ENCODE measurements around the gene SPATA20. TPM values are rescaled to one million over a fixed set of nuclear protein-coding genes. Genes with fewer than 3 reads are reported as not detected.

The SPATA20 gene
- total and polyA plus RNA-seq, 12 donors, result 12.6 to 88.4 (median 63.3) TPM

DNA sequence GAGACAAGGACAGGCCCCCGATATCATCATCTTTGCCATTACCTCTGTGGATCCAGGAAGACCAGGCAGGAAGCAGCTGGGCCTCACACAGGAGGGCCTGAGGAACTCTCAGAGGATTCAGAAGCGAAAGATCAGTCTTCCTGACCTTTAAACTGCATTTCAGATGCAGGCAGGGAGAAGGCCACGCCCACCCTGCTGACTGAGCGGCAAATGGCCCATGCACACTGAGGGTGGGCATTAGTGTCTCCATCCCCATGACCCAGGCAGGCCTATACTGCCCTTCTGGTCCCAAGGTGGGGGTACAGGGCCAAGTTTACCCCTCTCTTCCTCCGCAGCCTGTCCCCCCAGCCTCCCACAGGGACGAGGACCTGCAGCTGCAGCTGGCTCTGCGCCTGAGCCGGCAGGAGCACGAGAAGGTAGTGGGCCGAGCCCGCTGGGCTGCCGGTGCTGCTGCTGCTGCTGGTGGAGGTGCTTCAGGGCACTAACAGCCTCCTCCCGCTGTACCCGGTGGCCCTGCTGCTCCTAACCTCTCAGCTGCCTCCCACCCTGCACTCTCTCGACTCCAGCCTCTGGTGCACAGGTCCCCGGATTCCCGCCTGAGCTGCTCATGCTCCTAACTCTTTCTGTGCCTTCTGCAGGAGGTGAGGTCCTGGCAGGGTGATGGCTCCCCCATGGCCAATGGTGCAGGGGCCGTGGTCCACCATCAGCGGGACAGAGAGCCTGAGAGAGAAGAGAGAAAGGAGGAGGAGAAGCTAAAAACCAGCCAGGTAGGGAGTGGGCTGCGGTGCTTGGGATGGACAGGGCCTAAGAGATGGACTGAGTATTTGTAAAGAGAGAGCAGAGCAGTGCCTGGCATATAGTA, 8.2 kb upstream of the SPATA20 start:
- no peak for ATAC-seq
- WGBS, 2 donors, result 65% methylated on average over 20 of the region's 20 CpGs
- TF ChIP-seq, protein P1, sequence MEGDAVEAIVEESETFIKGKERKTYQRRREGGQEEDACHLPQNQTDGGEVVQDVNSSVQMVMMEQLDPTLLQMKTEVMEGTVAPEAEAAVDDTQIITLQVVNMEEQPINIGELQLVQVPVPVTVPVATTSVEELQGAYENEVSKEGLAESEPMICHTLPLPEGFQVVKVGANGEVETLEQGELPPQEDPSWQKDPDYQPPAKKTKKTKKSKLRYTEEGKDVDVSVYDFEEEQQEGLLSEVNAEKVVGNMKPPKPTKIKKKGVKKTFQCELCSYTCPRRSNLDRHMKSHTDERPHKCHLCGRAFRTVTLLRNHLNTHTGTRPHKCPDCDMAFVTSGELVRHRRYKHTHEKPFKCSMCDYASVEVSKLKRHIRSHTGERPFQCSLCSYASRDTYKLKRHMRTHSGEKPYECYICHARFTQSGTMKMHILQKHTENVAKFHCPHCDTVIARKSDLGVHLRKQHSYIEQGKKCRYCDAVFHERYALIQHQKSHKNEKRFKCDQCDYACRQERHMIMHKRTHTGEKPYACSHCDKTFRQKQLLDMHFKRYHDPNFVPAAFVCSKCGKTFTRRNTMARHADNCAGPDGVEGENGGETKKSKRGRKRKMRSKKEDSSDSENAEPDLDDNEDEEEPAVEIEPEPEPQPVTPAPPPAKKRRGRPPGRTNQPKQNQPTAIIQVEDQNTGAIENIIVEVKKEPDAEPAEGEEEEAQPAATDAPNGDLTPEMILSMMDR (IDR thresholded peaks at IDR 0.05), result no peak
- no peak overlapping the region for H3K4me3 ChIP-seq
- intact Hi-C loops (cut with DNase I), result loop anchor here in 2 of 10 donors (5.0 to 10.0 kb wide), 2 partner anchors 54 to 56 kb away; no protein-coding TSS in a partner anchor
- no peak overlapping the region for H3K27ac ChIP-seq
- no peak for DNase-seq
- peaks cover 0 to 9% (median 0%) of the 10 kb centered on the region in 9 donors for H3K36me3 ChIP-seq
- no peaks in the 10 kb centered on the region for H3K9me3 ChIP-seq
- peaks cover 0 to 13% (median 0%) of the 10 kb centered on the region in 7 donors for H3K27me3 ChIP-seq
- peaks cover 2 to 35% (median 24%) of the 10 kb centered on the region in 9 donors for H3K4me1 ChIP-seq

DNA sequence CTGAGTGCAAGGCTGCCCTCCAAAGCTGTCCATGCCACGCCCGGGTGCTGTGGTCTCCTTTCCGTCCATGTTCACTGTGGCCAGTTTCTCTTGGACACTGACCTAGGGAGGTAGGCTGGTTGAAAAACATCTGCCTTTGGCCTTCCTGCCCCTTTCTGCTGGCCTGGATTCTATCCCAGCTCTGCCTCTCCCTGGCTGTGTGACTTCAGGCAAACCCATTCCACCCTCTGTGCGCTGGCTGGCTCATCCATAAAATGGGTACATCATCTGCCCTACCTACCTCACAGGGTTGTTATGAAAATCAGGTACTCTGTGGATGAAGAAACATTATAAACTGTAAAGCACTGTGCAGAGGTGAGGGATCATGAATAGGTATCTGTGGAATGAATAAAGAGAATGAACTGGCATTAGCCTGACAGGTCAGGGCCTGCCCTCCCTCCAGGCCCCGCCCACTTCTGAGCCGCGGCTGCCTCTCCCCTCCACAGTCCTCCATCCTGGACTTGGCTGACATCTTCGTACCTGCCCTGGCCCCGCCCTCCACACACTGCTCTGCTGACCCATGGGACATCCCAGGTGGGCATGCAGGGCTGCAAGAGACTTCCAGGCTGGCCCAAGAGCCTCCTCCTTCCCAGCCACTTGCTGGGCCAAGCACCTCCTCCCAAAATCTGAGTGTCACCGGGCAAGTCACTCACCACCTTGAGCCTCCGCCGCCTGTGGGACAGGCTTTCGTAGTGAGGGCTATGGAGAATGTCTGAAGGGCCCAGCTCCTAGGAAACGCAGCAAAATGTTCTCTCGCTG, 7.0 kb upstream of the SPATA20 start:
- intact Hi-C loops (cut with DNase I), result loop anchor here in 6 of 10 donors (2.0 to 10.0 kb wide), 4 partner anchors 55 to 415 kb away; no protein-coding TSS in a partner anchor

DNA sequence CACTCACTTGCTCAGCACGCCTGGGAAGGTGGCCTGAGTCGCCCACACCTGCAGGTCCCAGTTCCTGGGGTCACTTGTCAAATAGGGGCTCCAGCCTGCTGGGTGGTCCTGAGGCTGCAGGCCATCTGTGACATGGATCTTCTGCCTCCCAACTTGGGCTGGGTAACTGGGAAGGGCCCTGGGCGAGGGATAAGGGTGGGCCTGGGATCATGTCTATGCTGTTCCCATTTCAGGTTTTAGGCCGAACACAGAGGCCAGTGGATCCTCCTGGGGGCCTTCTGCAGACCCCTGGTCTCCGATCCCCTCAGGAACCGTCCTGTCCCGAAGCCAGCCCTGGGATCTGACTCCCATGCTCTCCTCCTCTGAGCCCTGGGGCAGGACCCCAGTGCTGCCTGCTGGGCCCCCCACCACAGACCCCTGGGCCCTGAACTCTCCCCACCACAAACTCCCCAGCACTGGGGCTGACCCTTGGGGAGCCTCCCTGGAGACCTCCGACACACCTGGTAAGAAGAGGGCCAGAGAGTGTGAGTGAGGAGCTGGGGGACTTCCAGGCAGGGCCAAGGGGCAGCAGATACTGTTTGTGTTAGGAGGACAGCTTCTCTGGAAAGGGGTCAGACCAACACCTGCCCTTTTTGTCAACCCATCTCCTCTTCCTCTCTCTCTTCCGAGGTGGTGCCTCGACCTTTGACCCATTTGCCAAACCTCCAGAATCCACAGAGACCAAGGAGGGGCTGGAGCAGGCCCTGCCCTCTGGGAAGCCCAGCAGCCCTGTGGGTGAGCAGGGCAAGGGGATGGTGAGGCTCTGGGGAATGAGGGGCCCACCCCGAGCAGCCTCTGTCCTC, 6.2 kb upstream of the SPATA20 start:
- peak in 1 of 8 donors; percentile 5 for ATAC-seq
- no peak for DNase-seq
- intact Hi-C loops (cut with DNase I), result loop anchor here in 5 of 10 donors (2.0 to 10.0 kb wide), 3 partner anchors 58 to 414 kb away; no protein-coding TSS in a partner anchor
- peaks cover 2 to 23% (median 19%) of the 10 kb centered on the region in 9 donors for H3K4me1 ChIP-seq
- peak overlapping the region in 6 of 10 donors; percentile 57 to 88 (median 71) for H3K27ac ChIP-seq
- H3K27me3 ChIP-seq, result no peaks in the 10 kb centered on the region
- WGBS, 2 donors, result 90 to 91% methylated on average over 11 of the region's 11 CpGs
- H3K36me3 ChIP-seq, result peaks cover 0 to 9% (median 0%) of the 10 kb centered on the region in 9 donors
- no peaks in the 10 kb centered on the region for H3K9me3 ChIP-seq
- peak overlapping the region in 2 of 10 donors; percentile 53 to 68 for H3K4me3 ChIP-seq
- TF ChIP-seq, protein P1 (IDR thresholded peaks at IDR 0.05), result no peak

More for the DNA sequence above, 7.0 kb upstream of the SPATA20 start:
- Histone ChIP-seq H3K9me3 (no peaks in the 10 kb centered on the region), H3K4me1 (peaks cover 2 to 23% (median 19%) of the 10 kb centered on the region in 9 donors), H3K36me3 (peaks cover 0 to 9% (median 0%) of the 10 kb centered on the region in 9 donors), H3K27me3 (peaks cover 0 to 1% (median 0%) of the 10 kb centered on the region in 7 donors), H3K27ac (no peak overlapping the region), H3K4me3 (no peak overlapping the region)
- TF ChIP-seq, protein P1 (IDR thresholded peaks at IDR 0.05), result no peak
- ATAC-seq (no peak), DNase-seq (no peak)
- 75 to 80% methylated on average over 15 of the region's 15 CpGs for WGBS, 2 donors

Measured in heart right ventricle (tissue), 16 donors.